ENCODE data around the gene BCDIN3D. TPM values are rescaled to one million over a fixed set of nuclear protein-coding genes. Genes with fewer than 3 reads are reported as not detected.

Gene BCDIN3D
- total and polyA plus RNA-seq, 2 of the 8 experiments (the other 6 are each of a cell fraction or from before 2014, with no cell fraction given) = 1.6 to 2.4 TPM

- H3K23ac ChIP-seq (ENCODE audit: insufficient read length) = no peak overlapping the region
- no peak overlapping the region for H3K4ac ChIP-seq (replicated peaks; ENCODE audit: insufficient read length, low read depth, low read length)
- DNase-seq (ENCODE audit: low read depth in 1 of 2, low spot score in 2 of 2) (no peak), FAIRE-seq (no peak)
- no peak overlapping the region for H2BK12ac ChIP-seq (ENCODE audit: low read depth, low read length)
- H3K4me1 ChIP-seq (replicated peaks in 1 of 4; ENCODE audit: control insufficient read depth in 3 of 4, insufficient read depth in 4 of 4, low read length in 3 of 4) = no peaks in the 10 kb centered on the region
- H3K27ac ChIP-seq (ENCODE audit: low read depth, low read length) = no peak overlapping the region
- H2AK5ac ChIP-seq (ENCODE audit: low read depth, low read length) = no peak overlapping the region
- H3K18ac ChIP-seq (ENCODE audit: extremely low read depth, low read length) = no peak overlapping the region
- peaks cover 5 to 32% (median 18%) of the 10 kb centered on the region in 4 experiments for H3K36me3 ChIP-seq (ENCODE audit: control insufficient read depth in 2 of 4, insufficient read depth in 4 of 4, low read length in 3 of 4)
- H3K9me3 ChIP-seq (ENCODE audit: insufficient read depth in 2 of 2, low read depth in 1 of 2, low read length in 1 of 2) = no peaks in the 10 kb centered on the region
- no peak overlapping the region for H2BK15ac ChIP-seq (ENCODE audit: low read length)
- no peaks in the 10 kb centered on the region for H3K23me2 ChIP-seq (ENCODE audit: low read depth, low read length)
- CTCF ChIA-PET (ENCODE audit: partially characterized antibody) = interaction anchor here (1.0 to 8.1 kb wide), 10 partner anchors 10 to 169 kb away, joined by 3 to 54 read pairs (median 6); partner anchors contain the start of gene TMBIM6
- no peak for TF ChIP-seq NANOG (IDR thresholded peaks at IDR 0.05; ENCODE audit: insufficient read depth, low read depth, low read length, poor library complexity, severe bottlenecking)
- no peak overlapping the region for H2AFZ ChIP-seq (ENCODE audit: low read length)
- no peak overlapping the region for H3K9ac ChIP-seq (replicated peaks in 1 of 4; ENCODE audit: extremely low read depth in 1 of 4, low read depth in 3 of 4, low read length in 3 of 4)
- peaks cover 2 to 12% of the 10 kb centered on the region in 2 experiments for H4K20me1 ChIP-seq (replicated peaks in 1 of 2; ENCODE audit: control insufficient read depth in 1 of 2, insufficient read depth in 2 of 2, low read length in 2 of 2)
- no peak overlapping the region for H3K14ac ChIP-seq (ENCODE audit: insufficient read length)
- H2BK20ac ChIP-seq (ENCODE audit: low read length) = no peak overlapping the region
- no peak overlapping the region for H4K8ac ChIP-seq (ENCODE audit: extremely low read depth, insufficient read depth, low read length)
- WGBS, 2 experiments (ENCODE audit: extremely low coverage in 1 of 2, insufficient coverage in 1 of 2, insufficient read length in 1 of 2, insufficient replicate concordance in 2 of 2, low coverage in 1 of 2, low lambda C conversion rate in 2 of 2, missing lambda C conversion rate in 1 of 2) = 87% methylated on average over 7 of the region's 7 CpGs; no CpG with 5 or more reads in 1 of the 2 experiments
- no peak overlapping the region for H3K4me3 ChIP-seq (ENCODE audit: extremely low read depth in 1 of 4, insufficient read depth in 2 of 4, low read depth in 3 of 4, low read length in 4 of 4)
- H3K4me2 ChIP-seq (ENCODE audit: insufficient read depth in 1 of 2, low read depth in 2 of 2, low read length in 2 of 2) = no peak overlapping the region
- POLR2A ChIA-PET (ENCODE audit: partially characterized antibody) = interaction anchor here (0.6 to 2.9 kb wide), 4 partner anchors 12 to 153 kb away, joined by 3 to 12 read pairs (median 5); no protein-coding TSS in a partner anchor
- H4K91ac ChIP-seq (replicated peaks; ENCODE audit: insufficient read length, low read length) = no peak overlapping the region
- H3K79me1 ChIP-seq (ENCODE audit: low read depth, low read length) = no peaks in the 10 kb centered on the region
- no peak overlapping the region for H3K56ac ChIP-seq (replicated peaks; ENCODE audit: insufficient read length, low read depth, low read length)
- no peak overlapping the region for H4K5ac ChIP-seq (ENCODE audit: insufficient read length, low read depth, low read length)
- no peaks in the 10 kb centered on the region for H3K27me3 ChIP-seq (replicated peaks in 1 of 4; ENCODE audit: control insufficient read depth in 3 of 4, extremely low read depth in 1 of 4, insufficient read depth in 3 of 4, low read length in 3 of 4)
- no peak overlapping the region for H2BK5ac ChIP-seq (ENCODE audit: low read depth, low read length)
- no peaks in the 10 kb centered on the region for H3K79me2 ChIP-seq (ENCODE audit: control insufficient read depth in 1 of 2, insufficient read depth in 2 of 2, low read length in 2 of 2)
- H2BK120ac ChIP-seq (replicated peaks; ENCODE audit: low read depth, low read length) = no peak overlapping the region
These were observed 44.7 kb downstream of the BCDIN3D start for GRCh38 chr12:49798248-49798647.

Measured in H1 (cell line).